ENCODE data around the gene COL4A1.

The COL4A1 gene

DNA sequence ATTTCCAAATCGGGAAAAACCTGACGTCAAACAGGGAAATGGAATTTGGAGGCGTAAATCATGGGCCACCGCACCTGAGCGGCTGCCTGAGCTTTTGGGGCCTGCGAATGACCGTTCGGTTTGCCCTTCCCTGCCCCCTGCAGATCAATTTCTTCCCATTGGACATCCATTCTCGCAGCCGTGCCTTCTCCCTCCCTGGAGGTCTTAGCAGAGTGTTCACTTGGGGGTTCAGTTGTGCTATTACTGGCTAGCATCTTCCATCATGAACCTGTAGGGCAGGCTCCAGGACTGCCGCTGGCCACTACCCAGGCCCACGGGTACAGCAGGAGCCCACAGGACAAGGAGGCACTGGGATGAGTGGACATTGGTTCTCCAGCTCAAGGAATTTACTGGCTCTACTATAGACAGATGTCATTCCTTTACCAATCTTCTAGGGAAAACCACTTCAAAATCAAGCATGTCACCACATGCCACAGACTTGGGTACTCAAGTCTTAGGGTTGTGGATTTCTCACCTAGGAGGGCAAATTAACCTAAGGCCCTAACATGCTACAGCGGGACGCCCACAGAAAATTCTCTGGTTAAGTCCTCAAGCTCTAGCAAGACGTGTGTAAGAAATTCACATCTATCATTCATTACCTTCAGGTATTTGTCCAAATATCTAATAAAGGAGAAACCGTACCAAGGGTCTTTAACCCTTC, 75.5 kb downstream of the COL4A1 start:
- DNase-seq, result no peak

DNA sequence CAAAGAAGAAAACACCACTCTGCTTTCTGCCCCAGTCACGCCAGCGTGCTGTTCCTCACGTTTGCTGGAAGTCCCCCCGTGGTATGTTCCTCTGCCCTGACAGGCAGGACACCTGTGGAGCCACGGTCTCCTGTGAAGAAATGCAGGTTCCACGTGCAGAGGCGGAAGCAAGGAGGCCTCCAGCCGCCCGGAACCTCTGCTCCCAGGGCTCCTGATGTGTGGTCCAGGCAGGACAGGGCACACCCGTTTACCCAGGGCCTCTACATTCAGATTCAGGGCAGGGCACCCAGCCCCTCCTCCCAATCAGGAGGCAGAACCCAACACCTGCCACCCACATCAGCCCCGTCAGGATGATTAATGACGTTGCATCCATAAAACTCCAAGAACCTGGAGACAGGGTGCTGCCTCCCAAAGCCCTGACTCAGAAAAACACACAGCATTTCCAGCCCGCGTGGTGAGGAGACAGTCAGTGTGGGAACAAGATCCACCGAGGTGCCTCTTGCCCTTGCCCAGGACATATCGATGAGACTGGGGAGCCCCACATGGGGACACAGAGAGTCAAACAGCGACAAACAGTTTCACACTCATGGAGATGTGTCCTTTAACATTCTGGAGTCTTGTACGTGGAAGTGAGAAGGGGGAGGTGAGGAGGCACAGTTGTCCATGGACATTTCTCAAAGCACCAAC, 76.2 kb downstream of the COL4A1 start:
- DNase-seq, result peak; percentile 29

DNA sequence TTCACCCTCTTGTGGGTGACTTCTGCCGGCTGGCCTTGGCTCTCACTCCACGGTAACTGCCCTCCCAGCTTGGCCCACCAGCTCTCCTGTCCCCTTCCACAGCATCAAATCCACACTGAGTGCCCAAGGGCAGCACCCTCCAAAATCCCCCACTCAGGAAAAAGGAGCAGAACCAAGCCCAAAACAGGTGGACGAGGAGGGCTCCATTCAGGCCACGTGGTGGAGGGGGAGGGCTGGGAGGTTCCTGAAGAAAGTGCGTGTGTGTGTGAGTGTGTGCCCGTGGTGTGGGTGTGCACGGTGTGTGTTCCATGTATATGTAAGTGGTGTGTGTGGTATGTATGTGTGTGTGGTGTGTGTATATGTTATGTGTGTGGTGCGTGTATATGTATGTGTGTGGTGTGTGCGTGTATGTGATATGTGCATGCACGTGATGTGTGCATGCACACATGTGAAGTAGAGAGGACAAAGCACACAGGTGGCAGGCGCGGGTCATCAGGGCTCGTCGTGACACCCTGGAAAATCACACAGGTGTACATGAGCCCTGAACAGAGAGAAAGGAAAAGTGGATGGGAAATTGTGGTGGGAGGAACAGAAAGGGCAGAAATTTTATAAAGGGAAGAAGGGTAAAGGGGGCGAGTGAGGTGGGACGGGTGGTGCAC, 76.9 kb downstream of the COL4A1 start:
- no peak for DNase-seq

DNA sequence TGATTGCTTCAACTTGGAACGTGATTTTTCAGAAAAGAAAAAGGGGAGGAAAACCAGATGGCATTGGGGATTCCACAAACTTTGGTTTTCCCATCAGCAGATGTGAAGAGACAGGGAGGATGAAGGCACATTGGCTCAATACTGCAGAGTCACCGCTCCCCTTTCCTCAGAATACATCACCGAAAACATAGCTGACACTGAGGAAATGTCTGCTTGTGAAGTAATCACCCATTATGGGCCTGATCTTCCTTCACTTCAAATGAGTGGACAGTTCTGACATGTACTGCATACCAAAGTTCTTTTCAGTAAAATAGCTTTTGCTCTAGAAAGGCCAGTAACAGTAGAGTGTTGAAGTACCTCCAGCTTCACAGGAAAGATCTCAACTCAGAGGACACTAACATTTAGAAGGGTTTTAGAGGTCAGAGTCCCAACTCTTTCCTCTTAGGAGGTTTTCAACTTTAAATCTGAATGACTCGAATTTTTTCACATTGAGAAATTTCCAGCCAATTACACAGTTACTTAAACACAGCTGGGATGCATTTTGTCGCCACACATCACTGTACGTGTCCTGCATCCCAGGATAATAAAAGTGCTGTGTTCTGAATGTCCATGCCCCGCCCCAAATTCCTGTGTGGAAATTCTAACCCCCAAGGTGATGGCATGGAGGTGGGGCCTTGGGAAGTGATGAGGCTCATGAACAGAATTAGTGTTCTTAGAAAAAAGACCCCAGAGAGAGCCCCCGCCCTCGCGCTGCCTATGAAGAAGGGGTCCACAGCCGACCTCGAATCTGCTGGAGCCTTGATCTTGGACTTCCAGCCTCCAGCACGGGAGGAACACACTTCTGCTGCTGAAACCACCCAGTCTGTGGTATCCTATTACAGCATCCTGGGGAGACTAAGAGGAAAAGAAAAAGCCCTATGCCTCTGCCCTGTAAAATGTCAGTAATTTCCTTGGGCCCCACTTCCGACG, 77.7 kb downstream of the COL4A1 start:
- no peak for DNase-seq

DNA sequence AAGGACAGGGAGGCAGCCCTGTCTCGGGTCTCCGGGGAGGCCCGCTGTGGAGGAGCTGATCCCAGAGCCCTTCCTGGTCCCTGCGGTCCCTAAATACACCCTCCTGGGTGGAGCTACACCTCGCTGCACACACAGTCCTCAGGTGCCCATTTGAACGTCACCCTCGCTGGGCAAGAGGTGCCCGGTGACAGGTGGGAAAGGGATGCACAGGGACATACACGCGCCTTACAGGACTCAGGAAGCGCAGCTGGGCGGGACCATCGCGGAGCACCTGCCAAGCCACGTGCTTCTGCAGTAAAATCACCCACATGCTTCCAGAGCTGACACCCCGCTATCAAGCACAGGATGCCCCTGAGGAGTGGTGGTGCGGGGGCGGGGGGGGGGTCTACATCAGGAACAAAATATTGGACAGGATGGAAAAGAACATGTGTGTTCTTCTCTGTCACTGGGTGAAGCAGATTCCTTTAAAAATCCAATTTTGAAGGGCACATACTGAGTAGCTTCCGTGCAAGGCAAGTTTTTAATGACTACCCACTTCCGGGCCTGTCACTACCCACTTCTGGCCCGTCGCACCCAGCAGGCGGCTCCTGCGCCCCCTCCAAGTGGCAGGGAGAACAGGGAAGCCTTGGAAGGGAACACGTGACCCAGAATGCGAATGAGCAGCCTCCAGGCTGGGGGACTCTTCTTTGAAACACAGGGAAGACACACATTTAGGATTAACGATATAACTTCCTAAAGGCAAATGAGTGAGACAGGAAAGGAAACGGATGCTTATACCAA, 78.9 kb downstream of the COL4A1 start:
- DNase-seq, result no peak

DNA sequence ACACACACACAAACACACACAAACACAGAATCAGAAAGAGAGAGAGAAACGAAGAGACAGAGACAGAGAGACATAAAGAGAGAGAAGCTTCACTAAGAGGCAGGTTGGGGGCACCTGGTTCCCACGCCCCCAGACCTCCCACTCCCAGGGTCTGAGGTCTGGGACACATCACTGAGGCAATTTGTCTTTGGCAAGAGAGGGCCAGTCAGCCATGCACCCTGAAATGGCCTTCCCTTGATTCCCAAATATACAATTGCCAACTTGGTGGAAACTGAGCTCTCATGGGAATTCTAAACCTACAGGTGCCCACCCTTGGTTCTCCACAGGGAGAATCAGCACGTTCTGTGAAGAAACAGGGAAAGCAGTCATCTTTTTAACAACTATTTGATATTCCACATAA, 79.5 kb downstream of the COL4A1 start:
- no peak for DNase-seq

DNA sequence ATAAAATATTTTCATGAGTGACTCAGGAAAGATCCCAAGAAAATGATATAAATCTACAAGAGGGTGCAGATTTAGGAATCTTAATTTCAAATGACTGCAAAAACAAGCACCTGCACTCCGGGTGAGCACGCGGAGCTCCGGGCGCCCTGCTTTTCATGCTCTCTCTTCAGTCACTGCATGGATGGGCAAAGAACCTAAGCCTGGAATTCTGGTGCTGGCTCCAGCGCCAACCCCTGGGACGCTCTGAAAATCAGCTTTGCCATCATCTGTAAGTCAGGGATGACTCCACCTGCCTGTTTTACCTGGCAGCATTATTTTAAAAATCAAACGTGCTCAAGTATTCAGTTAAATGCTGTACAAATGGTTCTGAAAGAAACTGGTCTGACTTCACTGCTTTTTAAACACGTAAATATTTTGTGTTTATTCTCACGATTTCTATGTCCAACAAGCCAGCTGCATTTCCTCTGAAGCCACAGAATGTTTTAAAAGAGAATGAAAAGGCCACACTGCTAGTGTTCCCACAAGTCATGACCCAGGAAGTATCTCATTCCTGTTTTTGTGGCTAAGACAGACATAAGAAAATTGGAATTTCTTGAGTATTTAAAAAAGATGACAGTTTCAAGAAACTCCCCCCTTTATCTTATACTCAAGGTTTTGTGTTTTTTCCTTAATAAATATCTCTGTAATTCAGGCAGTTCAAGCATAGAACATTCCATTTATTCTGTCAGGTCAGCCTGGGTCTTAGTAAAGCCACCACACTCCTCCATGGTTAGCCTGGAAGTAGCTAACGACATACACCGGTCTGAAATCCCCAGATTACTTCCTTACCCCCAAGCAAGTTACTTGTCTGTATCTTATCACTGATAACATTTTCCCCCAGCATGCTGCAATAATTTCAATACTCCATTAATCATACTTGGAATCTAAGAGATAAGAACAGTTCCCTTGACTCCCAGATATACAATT, 81.1 kb downstream of the COL4A1 start:
- no peak for DNase-seq

DNA sequence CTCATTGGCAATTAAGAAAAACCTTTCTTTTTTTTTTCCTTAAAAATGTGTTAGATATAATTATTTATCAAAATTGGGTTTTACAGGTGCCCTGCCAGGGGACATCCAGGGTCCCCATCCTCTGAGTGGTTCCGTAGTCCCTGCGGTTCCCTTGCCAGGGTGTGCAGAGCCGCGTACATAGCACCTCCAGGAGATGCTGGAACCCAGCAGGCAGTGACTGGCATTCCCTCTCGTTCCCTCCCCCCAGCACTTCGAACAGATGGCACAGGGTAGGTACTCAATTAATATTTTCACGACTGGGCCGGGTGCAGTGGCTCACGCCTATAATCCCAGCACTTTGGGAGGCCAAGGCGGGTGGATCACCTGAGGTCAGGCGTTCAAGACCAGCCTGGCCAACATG, 82.0 kb downstream of the COL4A1 start:
- DNase-seq, result no peak

DNA sequence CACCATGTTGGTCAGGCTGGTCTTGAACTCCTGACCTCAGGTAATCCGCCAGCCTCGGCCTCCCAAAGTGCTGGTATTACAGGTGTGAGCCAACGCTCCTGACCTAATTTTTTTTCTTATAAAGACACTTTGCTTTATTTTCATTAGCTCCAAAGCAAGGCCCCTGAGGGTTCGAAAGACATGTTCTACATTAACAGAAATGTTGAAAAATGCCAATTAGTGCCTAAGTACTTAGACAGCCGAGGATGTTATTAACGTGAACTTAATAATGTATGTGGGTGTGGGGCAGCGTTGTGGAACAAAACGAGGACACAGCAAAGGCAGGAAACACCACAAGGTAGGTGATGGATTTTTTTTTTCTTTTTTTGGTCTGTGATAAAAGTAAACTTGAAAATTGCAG, 82.4 kb downstream of the COL4A1 start:
- DNase-seq, result no peak

DNA sequence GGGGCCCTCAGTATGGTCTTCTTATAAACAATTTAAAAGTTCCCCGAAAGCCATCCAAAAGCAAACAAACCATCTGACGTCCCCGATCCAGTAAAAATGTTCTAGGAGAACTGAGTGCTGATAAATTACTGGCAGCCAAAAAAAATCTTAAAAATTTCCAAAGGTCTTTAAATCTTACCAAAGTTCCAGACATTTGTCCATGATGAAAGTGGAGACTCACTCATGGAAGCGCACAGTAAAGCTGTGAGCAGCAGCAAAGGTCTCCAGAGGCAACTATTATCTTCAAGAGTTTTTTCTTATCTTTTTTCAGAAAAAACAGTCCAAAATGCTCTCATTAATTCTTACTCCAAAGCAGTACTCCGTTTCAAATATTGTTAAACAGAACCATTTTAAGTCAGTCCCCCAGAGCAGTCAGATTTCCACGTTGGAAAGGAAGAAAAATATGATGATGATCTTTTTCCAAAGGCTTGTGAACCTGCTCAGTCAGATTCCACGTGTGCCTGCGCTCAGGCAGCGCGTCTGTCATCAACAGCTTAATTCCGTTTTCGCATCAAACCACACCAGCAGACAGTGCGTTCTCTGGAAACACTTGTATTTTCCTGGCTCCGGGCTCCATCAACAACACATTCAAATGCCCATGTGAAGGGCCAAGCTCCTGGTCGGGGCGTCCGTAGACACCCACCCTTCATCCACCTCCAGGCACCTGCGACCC, 85.4 kb downstream of the COL4A1 start:
- no peak for DNase-seq

DNA sequence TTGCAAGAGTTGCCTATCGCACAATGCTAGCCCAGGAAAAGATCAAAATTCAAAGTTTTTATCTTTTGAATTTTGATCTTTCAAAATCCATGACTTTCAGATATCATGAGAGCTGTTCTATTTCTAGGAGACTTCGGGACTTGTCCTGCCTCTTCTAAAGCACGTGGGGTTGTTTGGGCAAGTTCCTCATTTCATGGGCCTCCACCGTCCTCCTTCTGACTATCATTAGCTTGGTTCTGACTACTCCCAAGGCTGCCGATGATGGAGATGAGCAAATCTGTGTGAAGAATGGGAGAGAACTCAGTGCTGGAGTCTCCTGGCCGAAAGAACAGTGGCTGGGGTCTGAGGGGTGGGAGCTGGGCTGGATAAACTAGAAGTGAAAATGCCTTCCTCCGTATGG, 86.5 kb downstream of the COL4A1 start:
- DNase-seq, result no peak

DNA sequence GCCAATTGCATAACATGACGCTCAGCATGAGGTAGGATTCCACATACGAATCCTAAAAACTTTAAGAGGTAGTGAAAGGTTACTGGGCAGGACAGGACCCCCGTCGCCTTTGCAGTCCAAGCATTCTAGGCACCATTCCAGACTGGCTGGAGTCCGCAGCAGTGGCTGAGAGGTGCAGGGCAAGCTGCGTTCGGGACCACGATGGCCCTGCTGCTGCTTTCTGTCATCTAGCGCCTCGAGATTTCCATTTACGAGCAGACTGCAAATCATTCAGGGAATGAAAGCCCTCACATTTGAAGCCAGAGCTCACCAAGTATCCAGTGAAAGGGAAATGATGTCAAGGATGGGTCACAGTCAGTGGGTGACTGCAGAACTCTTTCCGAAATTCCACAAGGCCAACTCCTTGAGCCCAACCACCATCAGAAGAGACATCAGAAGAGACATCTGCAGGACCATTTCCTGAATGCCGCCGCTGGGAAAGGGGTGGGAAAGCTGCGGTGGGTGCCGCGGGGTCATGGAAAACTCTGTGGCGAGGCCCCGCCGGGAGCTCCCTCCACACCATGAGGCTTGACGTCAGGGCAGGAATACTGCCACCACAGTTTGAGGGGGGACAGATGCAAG, 88.3 kb downstream of the COL4A1 start:
- DNase-seq, result no peak

DNA sequence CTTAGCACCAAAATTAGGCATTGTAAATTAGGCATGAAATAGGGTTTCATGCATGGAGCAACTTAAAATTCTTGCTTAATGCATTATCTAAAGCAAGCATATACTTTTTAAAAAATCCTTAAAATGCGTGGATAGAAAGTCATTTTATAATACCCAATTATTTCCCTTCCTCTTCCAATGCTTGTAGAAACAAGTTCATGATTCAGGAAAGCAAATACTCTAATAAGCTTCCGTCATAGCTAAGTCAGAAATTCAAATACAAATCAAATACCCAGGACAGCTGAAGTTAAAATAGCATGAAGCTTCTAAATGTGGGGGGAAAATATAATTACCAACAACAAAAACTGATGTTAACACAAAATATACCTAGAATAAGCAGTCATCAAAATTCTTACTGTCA, 89.1 kb downstream of the COL4A1 start:
- no peak for DNase-seq

DNA sequence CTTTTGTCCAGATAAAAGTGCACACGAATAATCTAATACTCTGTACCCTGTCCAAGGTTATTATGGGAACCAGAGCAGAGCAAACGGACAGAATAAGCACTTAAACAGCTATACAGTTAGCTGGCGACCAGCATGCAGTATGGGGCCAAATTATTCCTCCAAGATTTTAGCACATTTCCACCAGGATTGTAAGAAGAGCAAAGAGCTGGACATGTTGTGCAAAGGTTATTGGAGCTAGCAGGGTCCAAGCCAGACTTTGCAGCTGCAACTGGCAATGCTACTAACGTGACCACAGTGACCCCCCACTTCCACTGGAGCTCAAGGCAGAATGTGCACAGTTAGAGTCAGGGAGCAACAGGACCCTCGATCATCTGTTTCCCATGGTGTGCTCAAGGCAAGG, 89.9 kb downstream of the COL4A1 start:
- no peak for DNase-seq

DNA sequence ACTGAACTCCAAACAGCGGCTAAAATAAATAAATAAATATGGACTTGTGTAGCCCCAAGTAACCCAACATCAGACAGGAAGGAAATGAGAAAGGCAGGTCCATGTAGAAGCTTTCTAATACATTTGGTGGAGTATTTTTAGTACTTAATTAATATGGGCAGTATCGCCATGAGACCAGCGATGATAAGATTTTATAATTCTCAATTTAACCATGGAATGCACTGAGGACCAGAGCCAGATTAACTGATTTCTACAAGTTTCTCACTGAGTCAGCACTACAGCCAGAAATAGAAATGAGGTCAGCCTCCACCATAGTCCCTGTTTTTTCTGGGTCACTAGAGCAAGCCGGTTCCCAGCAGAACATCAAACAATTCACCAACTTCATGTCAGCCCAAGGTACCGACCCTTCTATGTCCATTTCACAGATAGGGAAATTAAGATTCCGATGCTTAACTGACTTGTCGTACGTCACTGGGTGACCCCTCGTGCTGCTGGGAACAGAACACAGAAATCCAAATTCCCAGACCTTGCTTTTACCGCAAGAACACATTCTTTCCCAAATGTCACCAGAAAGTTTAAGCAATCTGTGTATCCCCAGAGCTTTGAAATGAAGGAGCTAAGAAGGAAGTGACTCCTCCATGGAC, 90.4 kb downstream of the COL4A1 start:
- DNase-seq, result no peak

DNA sequence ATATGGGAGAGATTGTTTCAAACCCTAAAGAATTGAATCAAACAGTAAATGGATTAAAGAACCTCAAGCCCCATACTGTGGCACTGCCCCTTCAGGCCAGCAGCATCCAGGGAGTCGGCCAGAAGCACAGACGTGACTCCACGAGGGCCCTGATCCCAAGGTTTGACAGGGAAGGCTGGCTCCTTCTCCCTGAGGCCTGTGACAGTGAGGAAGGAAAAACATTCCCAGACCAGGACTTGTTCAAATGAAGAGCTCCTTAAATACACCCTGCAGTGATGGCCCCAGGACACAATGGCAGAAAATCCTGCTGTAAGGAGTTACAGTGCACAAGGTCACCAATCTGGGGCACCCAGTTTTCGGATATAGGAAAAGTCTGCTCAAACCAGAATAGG, 91.0 kb downstream of the COL4A1 start:
- DNase-seq, result no peak

DNA sequence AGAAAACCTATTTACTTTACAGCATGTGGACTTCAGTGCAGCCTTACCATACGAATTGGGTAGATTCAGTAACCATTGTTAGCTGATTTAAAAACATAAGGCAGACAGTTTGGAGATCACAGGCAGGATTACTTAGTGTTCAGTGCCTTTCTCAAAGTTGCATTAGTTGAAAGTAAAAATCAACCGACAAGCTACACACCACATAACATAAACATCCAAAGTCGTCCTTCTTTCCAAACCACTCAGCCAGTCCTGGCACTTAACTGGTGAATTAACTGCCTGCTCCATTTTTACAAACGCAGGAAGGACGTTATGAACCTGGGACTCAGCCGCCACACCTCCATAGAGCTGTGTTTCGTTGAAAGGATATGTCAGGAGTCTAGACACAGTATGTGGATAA, 91.4 kb downstream of the COL4A1 start:
- no peak for DNase-seq

DNA sequence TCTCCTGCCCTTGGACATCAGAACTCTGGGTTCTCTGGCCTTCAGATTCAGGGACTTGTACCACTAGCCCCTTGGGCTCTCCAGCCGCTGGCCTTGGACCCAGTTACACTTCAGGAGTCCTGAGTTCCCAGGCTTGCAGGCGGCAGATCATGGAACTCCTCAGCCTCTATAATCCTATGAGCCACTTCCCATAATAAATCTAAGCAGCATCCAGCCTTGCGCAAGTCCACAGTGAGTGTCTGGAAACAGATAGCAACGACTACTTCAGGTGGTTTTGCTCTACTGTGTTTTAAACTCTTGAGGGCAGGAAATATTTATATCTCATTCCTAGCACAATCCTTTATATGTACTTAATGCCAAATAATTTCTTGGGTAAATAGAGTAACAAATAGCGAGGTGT, 92.3 kb downstream of the COL4A1 start:
- DNase-seq, result no peak

DNA sequence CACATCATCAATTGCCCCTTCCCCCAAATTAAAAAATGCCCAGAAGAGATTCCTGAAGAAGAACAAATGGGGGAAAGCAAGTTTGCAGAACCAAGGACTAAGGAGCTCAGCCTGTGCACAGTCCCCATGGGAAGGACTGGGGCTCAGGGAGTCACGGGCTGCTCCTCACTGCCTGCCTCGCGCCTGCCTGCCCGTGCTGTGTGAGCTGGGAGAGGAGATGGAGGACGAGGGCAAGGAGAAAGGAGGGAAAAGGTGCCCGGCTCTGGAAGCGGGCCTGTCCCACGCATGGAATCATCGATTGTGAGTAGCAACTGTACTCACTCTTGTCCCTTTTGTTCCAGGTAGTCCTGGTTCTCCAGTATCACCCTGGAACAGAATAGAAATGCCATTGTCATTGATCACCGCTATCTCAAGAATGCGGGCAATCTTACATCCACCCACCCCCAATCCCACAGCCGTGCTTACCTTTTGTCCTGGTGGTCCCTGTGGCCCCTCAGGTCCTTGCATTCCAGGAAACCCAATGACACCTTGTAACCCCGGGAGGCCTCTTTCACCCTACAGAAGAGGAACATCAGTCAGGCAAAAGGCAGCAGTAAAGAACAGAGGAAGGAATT, 93.4 kb downstream of the COL4A1 start:
- no peak for DNase-seq

All from NCI-H510A (cell line).